Body of pancreas (tissue), 4 donors: ENCODE data around the gene EXD2. TPM values are rescaled to one million over a fixed set of nuclear protein-coding genes. Genes with fewer than 3 reads are reported as not detected.

Source experiments
- ATAC-seq: fragments of 150-250 bp; one replicate; pipeline ENCODE4 v1.9.1; 2016
- DNase-seq, 4 donors: peaks; one replicate each; pipeline ENCODE4 v3.0.0-alpha.2; 2019
- H3K27ac ChIP-seq, 4 donors: fragments of 200-600 bp; sonication (generic); 1 replicate in 3 of 4; 2 replicates in 1 of 4; pipeline versions ENCODE4 v1.5.1 to v1.6.1; 2016 to 2019; ENCODE audit warnings: mild to moderate bottlenecking in 1 of 4, mixed read lengths in 1 of 4, moderate library complexity in 1 of 4
- H3K27me3 ChIP-seq, 2 donors: fragments of 200-600 bp; sonication (generic); one replicate each; pipeline ENCODE4 v1.6.0; 2016; ENCODE audit warnings: mild to moderate bottlenecking in 1 of 2
- H3K36me3 ChIP-seq, 2 donors: fragments of 200-600 bp; sonication (generic); replicated peaks in 1 of 2; 2 replicates each; pipeline ENCODE4 v1.5.1; 2016; ENCODE audit warnings: low read depth in 2 of 2; ENCODE audit not compliant: insufficient read depth in 1 of 2
- H3K4me1 ChIP-seq: fragments of 200-600 bp; sonication (generic); one replicate; pipeline ENCODE4 v1.6.0; 2016
- H3K4me3 ChIP-seq, 2 donors: fragments of 200-600 bp; sonication (generic); 1 replicate in 1 of 2; 2 replicates in 1 of 2; pipeline ENCODE4 v1.5.1; 2016 to 2019
- H3K9me3 ChIP-seq, 3 donors: fragments of 200-600 bp; sonication (generic); 1 replicate in 2 of 3; 2 replicates in 1 of 3; pipeline ENCODE4 v1.5.1; 2016
- CTCF ChIP-seq, 7 experiments: fragments of 450-650 bp in 4 of 7; fragments of 200-600 bp in 3 of 7; sonication (generic) in 3 of 7; IDR thresholded peaks; one replicate each; pipeline ENCODE4 v1.5.1; 2016 to 2019; ENCODE audit warnings: antibody characterized with exemption in 7 of 7
- POLR2A ChIP-seq, 3 donors: fragments of 450-650 bp; IDR thresholded peaks; one replicate each; pipeline ENCODE4 v1.6.1; 2016; ENCODE audit warnings: antibody characterized with exemption in 3 of 3, mild to moderate bottlenecking in 2 of 3
- WGBS, 2 donors: methylation state at CpG; one replicate each; pipeline ENCODE4 v1.1.5; 2017; 5-methylcytosine and 5-hydroxymethylcytosine counted together
- intact Hi-C: fragments of 100-400 bp; cut with DNase I; formaldehyde crosslinking; loops from one replicate; pipeline ENCODE4 v1.15.1; 2023
- small RNA-seq: library from RNA; depleted of rRNA; stranded (forward); fragments of <200 nt; gene quantifications from one replicate; pipeline ENCODE3, GENCODE V24; 2016
- total RNA-seq, 2 donors: library from RNA; depleted of rRNA; stranded (reverse); fragments of >200 nt; gene quantifications; one replicate each; pipeline ENCODE4 v1.1.0, GENCODE V29; 2016

EXD2 gene
- total RNA-seq, 2 donors from 2014 or later, result 11.2 to 21.5 TPM

DNA sequence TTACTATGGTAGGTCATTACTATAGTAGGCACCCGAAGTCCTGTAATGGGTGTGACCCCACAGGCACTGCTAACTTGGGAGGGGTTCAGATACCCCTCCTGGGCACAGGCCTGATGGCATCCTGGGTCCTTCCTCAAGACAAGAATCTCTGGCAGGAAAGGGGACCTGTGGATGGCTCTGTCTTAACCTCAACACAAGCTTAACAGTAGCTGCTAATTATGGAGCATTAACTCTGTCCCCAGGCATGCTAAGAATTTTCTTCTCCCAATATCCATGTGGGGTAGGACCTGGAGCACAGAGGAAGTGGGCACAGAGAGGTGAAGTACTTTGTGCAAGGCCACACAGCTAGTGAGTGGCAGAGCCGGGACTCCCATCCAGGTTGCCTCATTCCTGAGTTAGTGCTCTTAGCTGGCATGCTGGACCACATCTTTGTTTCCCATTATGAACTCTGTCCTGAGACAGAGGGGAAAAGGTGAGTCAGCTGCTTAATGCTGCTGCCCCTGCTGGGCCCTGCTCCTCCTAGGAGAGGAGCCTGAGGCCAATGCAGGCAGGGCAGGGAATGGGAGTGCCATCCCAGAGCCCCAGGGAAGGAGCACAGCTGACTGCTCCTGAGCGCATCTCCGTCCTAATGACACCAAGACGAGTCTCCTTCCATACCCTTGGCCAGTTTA is 100.7 kb downstream of the EXD2 start:
- H3K36me3 ChIP-seq, result no peaks in the 10 kb centered on the region
- ATAC-seq (no peak), DNase-seq (no peak)
- no peaks in the 10 kb centered on the region for H3K9me3 ChIP-seq
- 80 to 84% methylated on average over 1 to 5 of the region's 5 CpGs for WGBS, 2 donors
- H3K4me1 ChIP-seq, result peaks cover 13% of the 10 kb centered on the region
- H3K27me3 ChIP-seq, result no peaks in the 10 kb centered on the region
- no peak overlapping the region for H3K27ac ChIP-seq
- intact Hi-C loops, result no loop called here
- TF ChIP-seq POLR2A (IDR thresholded peaks at IDR 0.05) (no peak), CTCF (IDR thresholded peaks at IDR 0.05) (no peak)
- H3K4me3 ChIP-seq, result no peak overlapping the region

Small RNA genes within 50 kb of the gene (small RNA-seq; reads per million reads assigned to genes)
- gene RF00019, result not detected

Other genes with a start within 250 kb of the EXD2 start
- 10 to 100 TPM; 84.8 to 93.6 TPM for gene ACTN1, start 212.2 kb upstream of the EXD2 start, total RNA-seq
- gene DCAF5, start 38.4 kb upstream of the EXD2 start, total RNA-seq, result 10 to 100 TPM; 20.5 to 25.4 TPM
- 1 to 10 TPM; 1.3 to 5.6 TPM for gene GALNT16, start 68.7 kb downstream of the EXD2 start, total RNA-seq
- 10 to 100 TPM; 35.5 to 64.6 TPM for gene ERH, start 206.8 kb downstream of the EXD2 start, total RNA-seq
- 10 to 100 TPM; 36.3 to 38.2 TPM for gene SLC39A9, start 207.2 kb downstream of the EXD2 start, total RNA-seq